OCI-LY1 (cell line): ENCODE data around the gene UFSP2.

ENCODE experiments used
- H2AFZ ChIP-seq: fragments of 200-600 bp; sonication (generic), shearing (Covaris generic); 2 replicates; pipeline ENCODE4 v1.6.0; 2014; ENCODE audit warnings: antibody characterized with exemption, mild to moderate bottlenecking, low read length
- H3F3A ChIP-seq: fragments of 200-600 bp; sonication (generic), shearing (Covaris generic); 2 replicates; pipeline ENCODE4 v1.6.0; 2014; ENCODE audit warnings: mild to moderate bottlenecking, antibody characterized with exemption, low read length, moderate library complexity; ENCODE audit not compliant: insufficient read depth
- H3K27ac ChIP-seq: fragments of 200-600 bp; sonication (generic); 2 replicates; pipeline ENCODE4 v1.5.1; 2014; ENCODE audit warnings: low read length, mixed run types, mild to moderate bottlenecking, low read depth; ENCODE audit not compliant: poor library complexity, severe bottlenecking
- H3K27me3 ChIP-seq: fragments of 200-600 bp; sonication (generic); 2 replicates; pipeline ENCODE4 v1.6.0; 2014; ENCODE audit warnings: antibody characterized with exemption, mild to moderate bottlenecking, low read length, moderate library complexity; ENCODE audit not compliant: insufficient read depth
- H3K36me3 ChIP-seq: fragments of 200-600 bp; sonication (generic); 2 replicates; pipeline ENCODE4 v1.6.1; 2014; ENCODE audit warnings: mild to moderate bottlenecking, antibody characterized with exemption, low read length, moderate library complexity, mixed read lengths; ENCODE audit not compliant: insufficient read depth
- H3K4me1 ChIP-seq: fragments of 200-600 bp; sonication (generic); 2 replicates; pipeline ENCODE4 v1.5.1; 2014; ENCODE audit warnings: mild to moderate bottlenecking, low read length, moderate library complexity; ENCODE audit not compliant: insufficient read depth, severe bottlenecking
- H3K4me2 ChIP-seq: fragments of 200-600 bp; sonication (generic), shearing (Covaris generic); 2 replicates; pipeline ENCODE4 v1.6.1; 2014; ENCODE audit warnings: low read length
- H3K4me3 ChIP-seq: fragments of 200-600 bp; sonication (generic); 2 replicates; pipeline ENCODE4 v1.5.1; 2014; ENCODE audit warnings: low read length, low read depth, mild to moderate bottlenecking, mixed read lengths; ENCODE audit not compliant: poor library complexity, severe bottlenecking
- H3K79me2 ChIP-seq: fragments of 200-600 bp; shearing (Covaris generic); 2 replicates; pipeline ENCODE4 v1.6.1; 2016; ENCODE audit warnings: mixed run types, low read length, mixed read lengths; ENCODE audit not compliant: insufficient read depth
- H3K9ac ChIP-seq: fragments of 200-600 bp; sonication (generic), shearing (Covaris generic); 2 replicates; pipeline ENCODE4 v1.6.1; 2014; ENCODE audit warnings: mild to moderate bottlenecking, low read length, mixed read lengths
- H3K9me2 ChIP-seq: fragments of 200-600 bp; sonication (generic), shearing (Covaris generic); 2 replicates; pipeline ENCODE4 v1.6.1; 2014; ENCODE audit warnings: low read depth, mild to moderate bottlenecking, low read length, mixed read lengths
- H3K9me3 ChIP-seq: fragments of 200-600 bp; shearing (Covaris generic); 2 replicates; pipeline ENCODE4 v1.6.1; 2014; ENCODE audit warnings: low read length, mixed read lengths
- H4K20me1 ChIP-seq: fragments of 200-600 bp; sonication (generic), shearing (Covaris generic); 2 replicates; pipeline ENCODE4 v1.6.0; 2016; ENCODE audit warnings: mild to moderate bottlenecking, low read length; ENCODE audit not compliant: insufficient read depth
- CTCF ChIP-seq: fragments of 200-600 bp; sonication (generic), shearing (Covaris generic); IDR thresholded peaks from 2 replicates; pipeline ENCODE4 v1.5.1; 2017; ENCODE audit warnings: mild to moderate bottlenecking, antibody characterized with exemption, low read length, moderate library complexity, mixed read lengths
- EZH2 ChIP-seq: fragments of 200-600 bp; sonication (generic), shearing (Covaris generic); IDR thresholded peaks from 2 replicates; pipeline ENCODE4 v1.8.0; 2017; ENCODE audit warnings: borderline replicate concordance, mixed run types, mild to moderate bottlenecking, antibody characterized with exemption, low read length, moderate library complexity, mixed read lengths

UFSP2 gene

GRCh38 chr4:185395238-185395955 is 30.4 kb downstream of the UFSP2 start, which contains the start of gene LRP2BP:
LRP2BP (minus strand) TSS chr4:185395924; CDS start chr4:185378186, 17,738 bp downstream.
- Histone ChIP-seq H4K20me1 (no peaks in the 10 kb centered on the region), H3K9me2 (no peaks in the 10 kb centered on the region), H3K9ac (peak within 1 kb of the TSS; percentile 71), H3K4me2 (peak within 1 kb of the TSS; percentile 93), H2AFZ (0 out of 2 replicates have a peak within 1 kb of the TSS, but pooled peaks have one; percentile 1), H3K79me2 (no peaks in the 10 kb centered on the region), H3K27me3 (no peaks in the 10 kb centered on the region), H3K27ac (peak within 1 kb of the TSS; percentile 44), H3F3A (0 out of 2 replicates have a peak, but pooled peaks cover 2% of the 10 kb centered on the region), H3K4me1 (peaks cover 57% of the 10 kb centered on the region), H3K4me3 (peak within 1 kb of the TSS; percentile 66), H3K9me3 (no peaks in the 10 kb centered on the region), H3K36me3 (peaks cover 23% of the 10 kb centered on the region; the same call in 1 of the 2 replicates)
- no peak for TF ChIP-seq EZH2
- TF ChIP-seq CTCF: no peak

GRCh38 chr4:185394568-185395237 is 31.1 kb downstream of the UFSP2 start:
- no peaks in the 10 kb centered on the region for H3K9me2 ChIP-seq
- H3K9ac ChIP-seq: peak overlapping the region; percentile 71
- H4K20me1 ChIP-seq: no peaks in the 10 kb centered on the region
- 0 out of 2 replicates have a peak, but pooled peaks cover 2% of the 10 kb centered on the region for H3F3A ChIP-seq
- TF ChIP-seq CTCF (no peak), EZH2 (no peak)
- no peaks in the 10 kb centered on the region for H3K27me3 ChIP-seq
- H3K4me1 ChIP-seq: peaks cover 51% of the 10 kb centered on the region
- no peaks in the 10 kb centered on the region for H3K79me2 ChIP-seq
- H3K4me2 ChIP-seq: peak overlapping the region; percentile 93
- no peaks in the 10 kb centered on the region for H3K9me3 ChIP-seq
- H3K27ac ChIP-seq: peak overlapping the region; percentile 44
- H3K4me3 ChIP-seq: peak overlapping the region; percentile 66
- H3K36me3 ChIP-seq: peaks cover 16% of the 10 kb centered on the region; the same call in 1 of the 2 replicates
- no peak overlapping the region for H2AFZ ChIP-seq

DNA sequence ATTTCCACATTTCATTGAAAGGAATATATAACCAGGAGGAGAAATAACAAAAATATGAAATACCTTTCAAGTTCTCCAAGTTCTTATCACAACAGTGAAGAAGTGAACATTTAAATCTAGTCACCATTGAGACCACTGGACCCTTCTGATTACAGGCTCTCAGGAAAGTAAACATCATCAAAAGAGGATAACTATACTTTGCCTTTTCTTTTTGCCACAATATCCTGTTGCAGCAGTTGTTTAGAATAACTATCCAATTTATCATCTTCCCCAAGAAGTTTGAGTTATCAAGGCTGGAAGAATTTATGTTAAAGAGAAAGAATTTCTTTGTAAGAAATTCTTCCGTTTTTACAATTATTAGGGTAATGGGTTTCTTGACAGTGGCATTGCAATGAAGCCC is 33.6 kb downstream of the UFSP2 start:
- Histone ChIP-seq H2AFZ (no peak overlapping the region), H3K9me2 (no peaks in the 10 kb centered on the region), H3K4me1 (peaks cover 26% of the 10 kb centered on the region), H3K4me2 (no peak overlapping the region), H3K4me3 (no peak overlapping the region), H3K36me3 (no peaks in the 10 kb centered on the region), H3K79me2 (no peaks in the 10 kb centered on the region), H4K20me1 (no peaks in the 10 kb centered on the region), H3K27me3 (no peaks in the 10 kb centered on the region), H3K9ac (no peak overlapping the region), H3K27ac (no peak overlapping the region), H3K9me3 (no peaks in the 10 kb centered on the region), H3F3A (no peaks in the 10 kb centered on the region)
- no peak for TF ChIP-seq CTCF
- no peak for TF ChIP-seq EZH2
